GM18517 (cell line): ENCODE measurements around the gene SPPL2A.
"Not testable (repeated sequence)": the region's sequence is repeated elsewhere in the genome, so short reads cannot be mapped to it uniquely, and the experiment has no call there.

ENCODE experiments used
- ATAC-seq: cut with Tn5 transposase; IDR thresholded peaks from one replicate; pipeline ENCODE4 v1.9.1; 2021; ENCODE audit warnings: mild to moderate bottlenecking, moderate library complexity; ENCODE audit not compliant: unreplicated experiment

Gene SPPL2A, protein sequence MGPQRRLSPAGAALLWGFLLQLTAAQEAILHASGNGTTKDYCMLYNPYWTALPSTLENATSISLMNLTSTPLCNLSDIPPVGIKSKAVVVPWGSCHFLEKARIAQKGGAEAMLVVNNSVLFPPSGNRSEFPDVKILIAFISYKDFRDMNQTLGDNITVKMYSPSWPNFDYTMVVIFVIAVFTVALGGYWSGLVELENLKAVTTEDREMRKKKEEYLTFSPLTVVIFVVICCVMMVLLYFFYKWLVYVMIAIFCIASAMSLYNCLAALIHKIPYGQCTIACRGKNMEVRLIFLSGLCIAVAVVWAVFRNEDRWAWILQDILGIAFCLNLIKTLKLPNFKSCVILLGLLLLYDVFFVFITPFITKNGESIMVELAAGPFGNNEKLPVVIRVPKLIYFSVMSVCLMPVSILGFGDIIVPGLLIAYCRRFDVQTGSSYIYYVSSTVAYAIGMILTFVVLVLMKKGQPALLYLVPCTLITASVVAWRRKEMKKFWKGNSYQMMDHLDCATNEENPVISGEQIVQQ

DNA sequence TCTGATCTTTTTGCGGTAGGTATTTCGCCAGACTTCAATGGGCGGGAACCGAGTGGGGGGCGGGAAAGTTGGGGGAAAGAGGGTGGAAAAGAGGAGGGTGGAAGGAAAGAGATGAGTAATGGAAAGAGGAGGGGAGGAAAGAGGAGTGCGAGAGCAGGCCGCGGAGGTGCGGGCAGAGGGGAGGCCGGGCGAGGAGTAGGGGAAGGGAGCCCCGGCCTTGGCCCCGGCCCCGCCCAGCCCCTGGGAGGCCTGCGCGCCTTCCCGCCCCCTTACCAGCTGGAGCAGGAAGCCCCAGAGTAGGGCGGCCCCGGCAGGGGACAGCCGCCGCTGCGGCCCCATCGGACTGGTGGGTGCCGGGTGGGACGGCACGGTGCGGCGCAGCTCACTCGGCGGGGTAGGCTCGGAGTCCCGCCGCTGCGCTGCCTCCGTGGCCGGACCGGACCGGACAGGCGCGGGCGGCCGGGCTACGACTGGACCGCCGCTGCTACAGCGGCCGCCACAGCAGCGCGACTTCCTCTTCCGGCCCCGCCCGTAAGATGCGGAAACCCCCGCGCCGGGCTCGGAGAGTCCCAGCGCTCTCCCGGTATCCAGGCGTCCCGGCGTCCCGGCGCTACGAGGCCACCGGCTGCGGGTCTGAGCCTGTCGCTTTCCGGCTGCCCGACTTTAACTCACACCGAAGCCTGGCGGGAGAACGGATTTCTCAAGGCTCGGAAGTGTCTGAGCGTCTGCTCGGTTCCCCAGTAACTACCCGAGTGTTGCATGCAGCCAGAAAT is at the start of gene SPPL2A:
TSS of gene SPPL2A (minus strand) at position 512 of the 773 bp plus-strand sequence. CDS start at position 339, 173 bp downstream.
- peak; percentile 86 for ATAC-seq

DNA sequence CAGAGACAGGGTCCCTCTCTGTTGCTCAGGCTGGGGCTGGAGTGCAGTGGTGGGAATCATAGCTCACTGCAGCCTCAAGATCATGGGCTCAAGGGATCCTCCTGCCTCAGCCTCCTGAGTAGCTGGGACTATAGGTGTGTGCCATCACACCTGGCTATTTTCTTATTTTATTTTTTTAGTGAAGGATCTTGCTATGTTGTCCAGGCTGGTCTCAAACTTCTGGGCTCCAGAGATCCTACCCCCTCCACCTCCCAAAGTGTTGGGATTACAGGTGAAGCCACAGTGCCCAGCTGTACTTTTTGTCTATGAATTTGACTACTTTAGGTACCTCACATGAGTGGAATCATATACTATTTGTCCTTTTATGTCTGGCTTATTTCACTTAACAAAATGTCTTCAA is 49.1 kb upstream of the SPPL2A start:
- no peak for ATAC-seq

DNA sequence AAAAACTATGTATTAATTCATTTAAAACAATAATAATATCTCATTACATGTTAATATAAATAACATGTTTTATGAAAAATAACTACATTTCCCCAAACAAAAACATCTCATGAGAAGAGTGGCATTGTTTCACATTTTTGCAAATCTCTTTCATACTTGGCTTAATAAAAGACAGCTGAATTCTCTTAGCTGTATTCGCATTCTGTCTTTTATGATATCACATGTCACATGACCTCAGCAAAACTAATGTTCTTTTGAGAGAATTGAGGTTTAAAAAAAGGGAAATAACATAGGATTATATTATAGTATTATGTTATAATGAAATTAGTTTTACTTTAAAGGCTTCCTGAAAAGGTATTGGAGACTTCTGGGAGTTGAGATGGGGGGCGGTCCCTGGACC is 48.4 kb upstream of the SPPL2A start:
- no peak for ATAC-seq

DNA sequence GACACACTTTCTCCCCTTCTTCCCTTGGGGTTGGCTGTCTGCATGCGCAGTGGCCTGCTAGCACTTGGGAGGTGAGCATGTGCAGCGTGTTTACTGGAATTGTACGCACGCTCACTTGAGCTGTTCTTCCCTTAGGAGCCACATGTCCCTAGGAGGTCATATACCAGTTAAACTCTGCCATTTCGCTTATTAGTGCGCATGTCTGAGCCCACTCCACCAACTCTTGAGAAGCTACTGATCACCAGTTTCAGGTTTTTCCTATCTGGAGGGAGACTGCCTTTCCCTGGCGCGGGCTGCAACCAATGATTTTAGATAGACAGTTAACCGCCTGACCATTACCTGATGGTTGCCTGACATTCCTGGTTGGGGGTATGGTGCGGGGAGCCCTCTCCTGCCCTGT is 47.6 kb upstream of the SPPL2A start:
- ATAC-seq, result no peak

DNA sequence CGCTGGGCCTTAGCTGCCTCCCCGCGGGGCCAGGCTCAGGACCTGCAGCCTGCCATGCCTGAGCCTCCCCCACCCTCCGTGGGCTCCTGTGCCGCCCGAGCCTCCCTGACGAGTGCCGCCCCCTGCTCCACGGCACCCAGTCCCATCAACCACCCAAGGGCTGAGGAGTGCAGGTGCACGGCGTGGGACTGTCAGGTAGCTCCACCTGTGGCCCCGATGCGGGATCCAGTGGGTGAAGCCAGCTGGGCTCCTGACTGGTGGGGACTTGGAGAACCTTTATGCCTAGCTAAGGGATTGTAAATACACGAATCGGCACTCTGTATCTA is 46.6 kb upstream of the SPPL2A start:
- not testable (repeated sequence) for ATAC-seq

GRCh38 chr15:50811461-50812180 is 46.1 kb upstream of the SPPL2A start:
- not testable (repeated sequence) for ATAC-seq

DNA sequence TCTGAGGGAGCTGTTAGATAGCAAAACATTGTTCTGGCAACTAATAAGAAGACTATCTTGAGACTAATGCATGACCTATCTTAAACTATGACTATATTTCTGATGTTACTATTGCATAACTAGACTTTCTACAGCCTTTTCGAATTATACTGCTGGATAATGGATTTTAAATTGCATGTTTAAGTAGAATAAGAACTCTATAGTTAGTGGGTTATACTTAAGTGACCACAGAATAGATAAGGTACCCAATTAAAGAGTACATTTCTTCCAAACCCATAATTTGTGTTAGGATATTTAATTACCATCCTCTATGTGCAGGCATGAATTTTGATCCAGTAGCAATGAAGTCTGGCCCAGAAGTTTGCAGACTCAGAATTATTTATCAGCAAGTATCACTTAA is 44.6 kb upstream of the SPPL2A start:
- no peak for ATAC-seq

GRCh38 chr15:50808728-50809127 is 43.2 kb upstream of the SPPL2A start:
- ATAC-seq, result no peak

GRCh38 chr15:50803479-50804180 is 38.1 kb upstream of the SPPL2A start:
- no peak for ATAC-seq

GRCh38 chr15:50800715-50801114 is 35.2 kb upstream of the SPPL2A start:
- ATAC-seq, result no peak

DNA sequence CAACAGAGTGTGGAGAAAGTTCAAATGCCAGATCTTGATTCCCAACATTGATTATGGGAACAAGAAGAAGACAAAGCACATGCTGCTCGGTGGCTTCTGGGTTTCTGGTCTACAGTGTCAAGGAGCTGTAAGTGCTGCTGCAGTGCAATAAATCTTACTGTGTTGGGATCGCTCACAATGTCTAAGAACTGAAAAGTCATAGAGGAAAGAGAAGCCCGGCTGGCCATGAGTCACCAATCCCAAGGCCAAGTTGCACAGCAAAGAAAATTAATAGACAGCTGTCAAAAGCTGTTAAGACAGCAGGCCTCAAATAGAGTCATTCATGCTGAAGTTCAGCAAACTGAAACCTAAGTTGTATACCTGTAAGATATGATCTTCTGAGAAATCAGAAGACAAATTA is 33.2 kb upstream of the SPPL2A start:
- no peak for ATAC-seq

- no peak for ATAC-seq
Measured at GRCh38 chr15:50797926-50798325, 32.4 kb upstream of the SPPL2A start.

DNA sequence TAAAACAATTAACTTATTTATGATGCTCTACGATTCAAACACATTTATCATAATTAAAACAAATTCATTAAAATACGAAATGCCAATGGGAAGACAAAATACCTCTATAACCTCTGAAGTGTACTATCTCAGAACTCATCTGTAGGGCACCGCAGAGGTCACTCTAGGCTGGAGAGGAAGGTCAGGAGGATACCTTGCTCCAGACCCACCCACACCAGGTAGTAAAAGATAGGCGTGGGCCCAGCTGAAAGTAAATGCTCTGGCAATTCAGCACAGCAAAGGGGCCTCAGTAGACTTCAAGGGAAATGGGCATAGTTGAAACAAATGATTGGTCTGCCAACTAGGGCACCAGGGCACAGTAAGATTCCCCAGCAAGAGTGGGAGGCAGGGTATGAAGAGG is 26.0 kb upstream of the SPPL2A start:
- ATAC-seq, result no peak

DNA sequence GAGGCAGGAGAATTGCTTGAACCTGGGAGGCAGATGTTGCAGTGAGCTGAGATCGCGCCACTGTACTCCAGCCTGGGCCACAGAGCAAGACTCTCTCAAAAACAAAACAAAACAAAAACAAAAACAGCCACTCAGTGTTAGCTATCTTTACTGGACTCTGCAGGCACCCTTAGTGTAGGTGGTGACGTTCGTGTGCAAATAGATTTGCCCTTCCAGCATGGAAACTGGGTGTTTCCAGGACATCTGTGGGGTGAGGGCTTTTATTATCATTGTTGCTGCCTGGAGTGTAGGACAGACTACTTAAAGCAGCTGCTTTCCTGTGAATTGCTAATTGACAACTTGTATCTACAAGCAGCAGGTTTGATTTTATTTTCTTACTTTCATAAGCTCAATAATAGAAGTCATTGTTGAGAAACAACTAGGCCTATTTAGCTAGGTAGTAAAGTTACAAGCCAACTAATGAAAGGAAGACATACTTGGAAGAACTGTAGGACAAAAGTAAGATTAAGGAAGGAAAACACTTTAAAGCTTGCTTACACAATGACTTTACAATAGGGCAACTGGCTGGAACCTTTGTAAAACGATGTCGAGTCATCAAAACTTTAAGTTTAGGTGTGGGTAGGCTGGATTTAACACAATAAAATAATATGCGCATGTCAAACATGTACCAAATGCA is 25.4 kb upstream of the SPPL2A start:
- no peak for ATAC-seq

GRCh38 chr15:50786871-50787270 is 21.4 kb upstream of the SPPL2A start:
- ATAC-seq, result no peak

DNA sequence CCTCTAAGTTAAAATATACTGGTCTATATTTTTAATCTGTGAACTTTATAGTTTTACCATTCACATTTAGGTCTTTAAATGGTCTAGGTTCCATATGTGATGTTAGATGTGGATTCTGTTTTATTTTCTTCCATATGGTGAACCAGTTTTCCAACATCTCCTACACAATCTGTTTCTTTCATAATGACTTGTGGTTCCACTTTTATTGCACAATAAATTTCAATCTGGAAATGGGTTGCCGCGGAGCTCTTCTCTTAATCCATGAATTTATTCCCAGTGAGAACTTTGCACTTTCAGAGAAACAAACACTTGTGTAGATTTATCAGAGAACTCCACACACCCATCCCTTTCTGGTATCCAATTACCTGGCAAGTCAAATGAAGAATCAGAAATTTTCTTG is 20.9 kb upstream of the SPPL2A start:
- no peak for ATAC-seq

DNA sequence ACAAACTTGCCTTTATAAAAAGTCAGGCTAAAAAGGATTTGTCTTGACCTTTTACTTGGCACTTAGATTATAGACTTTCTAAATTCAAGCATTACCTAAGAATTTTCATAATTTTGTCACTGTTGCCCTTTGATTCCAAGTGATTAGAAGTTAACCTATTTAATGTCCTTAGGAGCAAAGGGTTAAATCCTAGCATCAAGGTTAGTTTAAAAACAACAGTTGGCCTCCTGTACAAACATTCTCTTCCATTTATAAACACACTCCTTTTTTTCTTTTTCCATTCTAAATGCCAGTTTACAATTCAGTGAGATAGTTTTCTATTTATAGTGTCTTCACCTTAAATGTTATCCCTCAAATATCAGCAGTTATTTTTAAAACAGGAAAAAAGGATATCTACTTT is 18.4 kb upstream of the SPPL2A start:
- no peak for ATAC-seq

DNA sequence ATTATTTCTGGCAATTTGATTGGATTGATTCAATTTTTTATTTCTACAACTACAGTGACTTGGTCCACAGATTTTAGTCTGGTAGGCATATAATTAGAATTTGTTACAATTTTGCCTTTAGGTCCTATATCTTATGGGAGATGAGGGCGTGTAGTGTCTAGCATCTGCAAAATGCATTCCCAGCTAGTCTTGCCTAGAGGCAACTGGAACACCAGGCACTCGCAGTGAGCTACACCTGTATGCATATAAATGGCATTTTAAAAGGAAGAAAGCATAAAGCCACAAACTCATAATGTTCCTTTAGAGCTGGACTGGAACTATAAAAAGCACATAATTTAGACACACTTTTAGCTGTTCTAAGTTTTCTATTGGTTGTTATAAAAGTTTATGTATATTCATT is 17.9 kb upstream of the SPPL2A start:
- ATAC-seq, result no peak

DNA sequence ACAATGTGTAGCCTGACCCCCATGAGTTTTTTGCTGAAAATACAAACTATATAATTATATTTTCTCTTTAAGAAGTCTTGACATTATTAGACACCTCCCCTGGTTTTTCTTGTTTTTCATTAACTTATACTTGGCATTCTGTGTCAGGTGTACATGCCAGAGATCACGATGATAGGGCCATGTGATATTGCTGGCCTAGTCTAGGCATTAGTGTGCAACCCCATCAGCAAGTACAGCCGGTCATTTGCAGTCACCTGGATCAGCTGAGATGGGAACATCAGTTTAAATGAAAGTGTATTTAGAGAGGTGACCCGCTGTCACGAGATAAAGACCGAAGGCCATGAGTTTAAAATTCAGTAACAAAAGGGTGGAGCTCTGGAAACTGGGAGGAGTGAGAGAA is 12.6 kb upstream of the SPPL2A start:
- no peak for ATAC-seq

- no peak for ATAC-seq
Measured at GRCh38 chr15:50777042-50777441, 11.5 kb upstream of the SPPL2A start.
